WTC11 (cell line): ENCODE results near the gene PDZD2. TPM values are rescaled to one million over a fixed set of nuclear protein-coding genes. Genes with fewer than 3 reads are reported as not detected.

Experiments used
- ATAC-seq: fragments of 200-7000 bp; cut with Tn5 transposase; 2 replicates; pipeline ENCODE4 v1.10.0; 2021; ENCODE audit warnings: mild to moderate bottlenecking, moderate library complexity
- CTCF ChIA-PET: fragments of 300-600 bp; sonication (Branson Sonifier 250); formaldehyde crosslinking; loops from one replicate; lab custom pipeline; 2021; ENCODE audit warnings: antibody characterized with exemption; lab: Charles Lee
- POLR2A ChIA-PET: fragments of 350-600 bp; sonication (Branson Sonifier 250); formaldehyde crosslinking; loops from one replicate; lab custom pipeline; 2021; ENCODE audit warnings: antibody characterized with exemption; lab: Charles Lee
- DNase-seq: peaks from one replicate; pipeline ENCODE4 v3.0.0; 2021; ENCODE audit warnings: low spot score
- H3K27ac Mint-ChIP-seq: 2 replicates; pipeline ENCODE4 v1.8.0; 2021; ENCODE audit warnings: mixed read lengths
- H3K27me3 Mint-ChIP-seq: 2 replicates; pipeline ENCODE4 v1.8.0; 2021; ENCODE audit warnings: low read depth, mild to moderate bottlenecking, moderate library complexity, mixed read lengths
- H3K36me3 Mint-ChIP-seq: 2 replicates; pipeline ENCODE4 v1.8.0; 2021; ENCODE audit warnings: mixed read lengths
- H3K4me1 Mint-ChIP-seq: 2 replicates; pipeline ENCODE4 v1.8.0; 2022; ENCODE audit warnings: mixed read lengths
- H3K4me3 Mint-ChIP-seq: 2 replicates; pipeline ENCODE4 v1.8.0; 2021; ENCODE audit warnings: mild to moderate bottlenecking, moderate library complexity, mixed read lengths
- H3K9me3 Mint-ChIP-seq: 2 replicates; pipeline ENCODE4 v1.8.0; 2021; ENCODE audit warnings: mixed read lengths
- AR ChIP-seq: fragments of 250-450 bp; sonication (Bioruptor Pico); IDR thresholded peaks from 2 replicates; pipeline ENCODE4 v1.9.0; 2021; ENCODE audit warnings: mild to moderate bottlenecking
- ATF1 ChIP-seq: sonication (generic); formaldehyde crosslinking; IDR thresholded peaks from 2 replicates; pipeline ENCODE4 v1.8.1; 2023; ENCODE audit warnings: mild to moderate bottlenecking, moderate library complexity, missing genetic modification reagents
- CBFB ChIP-seq: sonication (generic); formaldehyde crosslinking; IDR thresholded peaks from 2 replicates; pipeline ENCODE4 v1.8.1; 2022; ENCODE audit warnings: mild to moderate bottlenecking, low read depth, missing genetic modification reagents
- CREM ChIP-seq: sonication (generic); formaldehyde crosslinking; IDR thresholded peaks from 2 replicates; pipeline ENCODE4 v1.8.1; 2022; ENCODE audit warnings: mild to moderate bottlenecking, missing genetic modification reagents, moderate library complexity
- EMX1 ChIP-seq: fragments of 250-450 bp; sonication (Bioruptor Pico); IDR thresholded peaks from 2 replicates; pipeline ENCODE4 v1.8.0; 2021; ENCODE audit warnings: mild to moderate bottlenecking
- GTF2I ChIP-seq: fragments of 250-450 bp; sonication (Bioruptor Pico); conservative IDR thresholded peaks from 2 replicates; pipeline ENCODE4 v1.4.0; 2021; ENCODE audit warnings: mild to moderate bottlenecking
- IRF2 ChIP-seq: sonication (generic); formaldehyde crosslinking; IDR thresholded peaks from 2 replicates; pipeline ENCODE4 v1.8.0; 2022; ENCODE audit warnings: low read depth, missing genetic modification reagents, borderline replicate concordance
- MAX ChIP-seq: sonication (generic); formaldehyde crosslinking; IDR thresholded peaks from 2 replicates; pipeline ENCODE4 v1.8.0; 2022; ENCODE audit warnings: mild to moderate bottlenecking, missing genetic modification reagents
- NFE2L1 ChIP-seq: sonication (generic); formaldehyde crosslinking; IDR thresholded peaks from 2 replicates; pipeline ENCODE4 v1.8.1; 2023; ENCODE audit warnings: missing genetic modification reagents
- NR3C1 ChIP-seq: sonication (generic); formaldehyde crosslinking; conservative IDR thresholded peaks from 2 replicates; pipeline ENCODE4 v1.8.1; 2023; ENCODE audit warnings: low read depth, mild to moderate bottlenecking, missing genetic modification reagents
- OVOL2 ChIP-seq: fragments of 250-450 bp; sonication (Bioruptor Pico); IDR thresholded peaks from 2 replicates; pipeline ENCODE4 v1.9.0; 2021; ENCODE audit warnings: mild to moderate bottlenecking, borderline replicate concordance
- PREB ChIP-seq: sonication (generic); formaldehyde crosslinking; IDR thresholded peaks from 2 replicates; pipeline ENCODE4 v1.8.1; 2022; ENCODE audit warnings: mild to moderate bottlenecking, missing genetic modification reagents, moderate library complexity, borderline replicate concordance
- SP1 ChIP-seq: sonication (generic); formaldehyde crosslinking; conservative IDR thresholded peaks from 2 replicates; pipeline ENCODE4 v1.8.1; 2022; ENCODE audit warnings: missing genetic modification reagents
- TEAD1 ChIP-seq: sonication (generic); formaldehyde crosslinking; IDR thresholded peaks from 2 replicates; pipeline ENCODE4 v1.8.0; 2022; ENCODE audit warnings: mild to moderate bottlenecking, missing genetic modification reagents
- ZNF396 ChIP-seq: fragments of 250-450 bp; sonication (Bioruptor Pico); IDR thresholded peaks from 2 replicates; pipeline ENCODE4 v1.8.0; 2021; ENCODE audit warnings: mild to moderate bottlenecking, moderate library complexity, borderline replicate concordance
- ZNF423 ChIP-seq: fragments of 250-450 bp; sonication (Bioruptor Pico); IDR thresholded peaks from 2 replicates; pipeline ENCODE4 v2.1.2; 2022; ENCODE audit warnings: mild to moderate bottlenecking, moderate library complexity
- total RNA-seq: library from RNA; stranded (reverse); gene quantifications from 3 replicates; pipeline ENCODE4 v1.2.3, GENCODE V29; 2021
- TF ChIP-seq, protein P1 (sequence below): sonication (generic); formaldehyde crosslinking; IDR thresholded peaks from 2 replicates; pipeline ENCODE4 v1.8.1; 2023; ENCODE audit warnings: mild to moderate bottlenecking, moderate library complexity, missing genetic modification reagents
- TF ChIP-seq, protein P2 (sequence below): sonication (generic); formaldehyde crosslinking; IDR thresholded peaks from 2 replicates; pipeline ENCODE4 v1.8.0; 2023; ENCODE audit warnings: mild to moderate bottlenecking, missing genetic modification reagents

PDZD2 gene
- total RNA-seq, 1 experiment from 2014 or later: 11.4 TPM

DNA sequence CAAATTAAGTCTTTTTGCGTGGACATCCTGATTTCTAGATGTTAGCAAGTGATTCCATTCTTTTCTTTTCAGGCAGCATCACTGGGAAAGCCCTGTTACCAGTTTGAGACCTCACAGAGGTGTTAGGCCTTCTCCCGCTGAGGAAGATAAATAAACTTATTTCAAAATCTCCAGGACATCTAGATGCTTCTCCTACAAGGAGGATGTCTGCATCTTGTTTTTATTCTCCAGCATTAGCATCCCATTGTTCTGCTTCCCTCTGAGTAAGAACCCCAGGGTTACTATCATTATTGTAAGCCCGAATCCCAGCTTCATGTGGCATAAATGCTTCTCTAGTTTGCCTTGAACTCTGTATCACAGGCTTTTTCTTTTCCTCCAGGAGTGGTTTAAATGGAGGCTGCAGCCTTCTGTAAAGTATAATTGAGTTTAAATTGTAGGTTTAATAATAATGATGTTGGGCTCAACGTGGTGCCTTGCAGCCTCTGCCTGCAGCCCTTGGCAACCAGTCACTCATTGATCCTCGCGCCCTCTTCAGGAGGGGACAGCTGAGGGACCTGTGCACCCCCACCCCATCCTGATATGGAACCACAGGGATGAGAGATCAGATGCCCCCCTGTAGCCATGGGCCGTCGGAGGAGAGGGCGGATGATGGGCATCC is 114.9 kb downstream of the PDZD2 start:
- Mint-ChIP-seq H3K36me3 (no peaks in the 10 kb centered on the region), H3K27ac (no peak overlapping the region), H3K9me3 (peaks cover 3% of the 10 kb centered on the region; the same call in 1 of the 2 replicates)
- POLR2A ChIA-PET: no interaction called here
- peak; percentile 31 for DNase-seq
- peak; percentile 82 for ATAC-seq
- TF ChIP-seq CBFB (no peak), MAX (CRISPR knock-in tag) (no peak), ZNF423 (peak; percentile 76), NR3C1 (CRISPR knock-in tag) (no peak), NFE2L1 (CRISPR knock-in tag) (no peak), ATF1 (no peak), PREB (CRISPR knock-in tag) (no peak), EMX1 (no peak), ZNF396 (CRISPR knock-in tag) (no peak), AR (CRISPR knock-in tag) (no peak), TEAD1 (CRISPR knock-in tag) (peak; percentile 81; the same call in 1 of the 2 replicates), CREM (CRISPR knock-in tag) (no peak), OVOL2 (no peak), GTF2I (CRISPR knock-in tag) (no peak), SP1 (CRISPR knock-in tag) (0 out of 2 replicates have a peak, but pooled peaks have one; percentile 24), IRF2 (CRISPR knock-in tag) (no peak)
- TF ChIP-seq, protein P1, sequence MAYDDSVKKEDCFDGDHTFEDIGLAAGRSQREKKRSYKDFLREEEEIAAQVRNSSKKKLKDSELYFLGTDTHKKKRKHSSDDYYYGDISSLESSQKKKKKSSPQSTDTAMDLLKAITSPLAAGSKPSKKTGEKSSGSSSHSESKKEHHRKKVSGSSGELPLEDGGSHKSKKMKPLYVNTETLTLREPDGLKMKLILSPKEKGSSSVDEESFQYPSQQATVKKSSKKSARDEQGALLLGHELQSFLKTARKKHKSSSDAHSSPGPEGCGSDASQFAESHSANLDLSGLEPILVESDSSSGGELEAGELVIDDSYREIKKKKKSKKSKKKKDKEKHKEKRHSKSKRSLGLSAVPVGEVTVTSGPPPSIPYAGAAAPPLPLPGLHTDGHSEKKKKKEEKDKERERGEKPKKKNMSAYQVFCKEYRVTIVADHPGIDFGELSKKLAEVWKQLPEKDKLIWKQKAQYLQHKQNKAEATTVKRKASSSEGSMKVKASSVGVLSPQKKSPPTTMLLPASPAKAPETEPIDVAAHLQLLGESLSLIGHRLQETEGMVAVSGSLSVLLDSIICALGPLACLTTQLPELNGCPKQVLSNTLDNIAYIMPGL (CRISPR knock-in tag): no peak
- TF ChIP-seq, protein P2, sequence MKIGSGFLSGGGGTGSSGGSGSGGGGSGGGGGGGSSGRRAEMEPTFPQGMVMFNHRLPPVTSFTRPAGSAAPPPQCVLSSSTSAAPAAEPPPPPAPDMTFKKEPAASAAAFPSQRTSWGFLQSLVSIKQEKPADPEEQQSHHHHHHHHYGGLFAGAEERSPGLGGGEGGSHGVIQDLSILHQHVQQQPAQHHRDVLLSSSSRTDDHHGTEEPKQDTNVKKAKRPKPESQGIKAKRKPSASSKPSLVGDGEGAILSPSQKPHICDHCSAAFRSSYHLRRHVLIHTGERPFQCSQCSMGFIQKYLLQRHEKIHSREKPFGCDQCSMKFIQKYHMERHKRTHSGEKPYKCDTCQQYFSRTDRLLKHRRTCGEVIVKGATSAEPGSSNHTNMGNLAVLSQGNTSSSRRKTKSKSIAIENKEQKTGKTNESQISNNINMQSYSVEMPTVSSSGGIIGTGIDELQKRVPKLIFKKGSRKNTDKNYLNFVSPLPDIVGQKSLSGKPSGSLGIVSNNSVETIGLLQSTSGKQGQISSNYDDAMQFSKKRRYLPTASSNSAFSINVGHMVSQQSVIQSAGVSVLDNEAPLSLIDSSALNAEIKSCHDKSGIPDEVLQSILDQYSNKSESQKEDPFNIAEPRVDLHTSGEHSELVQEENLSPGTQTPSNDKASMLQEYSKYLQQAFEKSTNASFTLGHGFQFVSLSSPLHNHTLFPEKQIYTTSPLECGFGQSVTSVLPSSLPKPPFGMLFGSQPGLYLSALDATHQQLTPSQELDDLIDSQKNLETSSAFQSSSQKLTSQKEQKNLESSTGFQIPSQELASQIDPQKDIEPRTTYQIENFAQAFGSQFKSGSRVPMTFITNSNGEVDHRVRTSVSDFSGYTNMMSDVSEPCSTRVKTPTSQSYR (CRISPR knock-in tag): no peak
- TF ChIP-seq, all 79 proteins: peak for 3
- Mint-ChIP-seq H3K4me3 (peak overlapping the region; percentile 11), H3K4me1 (peaks cover 44% of the 10 kb centered on the region), H3K27me3 (peaks cover 82% of the 10 kb centered on the region)
- CTCF ChIA-PET: interaction anchor here (0.6 to 1.6 kb wide), 3 partner anchors 55 to 310 kb away, joined by 3 to 8 read pairs (median 3); no protein-coding TSS in a partner anchor
